Occipital lobe (tissue), 2 donors: ENCODE results near the gene TTLL10. TPM values are rescaled to one million over a fixed set of nuclear protein-coding genes. Genes with fewer than 3 reads are reported as not detected.
"Not testable (repeated sequence)": the region's sequence is repeated elsewhere in the genome, so short reads cannot be mapped to it uniquely, and the experiment has no call there.

Experiments
- DNase-seq: peaks from one replicate; lab custom pipeline; 2025; lab: John Stamatoyannopoulos, UW
- total RNA-seq: library from RNA; depleted of rRNA; stranded (reverse); fragments of >200 nt; gene quantifications from one replicate; pipeline ENCODE4 v1.2.3, GENCODE V29; 2014

The TTLL10 gene
- total RNA-seq, 1 donor from 2014 or later, result not detected

- no peak for DNase-seq
These were observed 32.3 kb upstream of the TTLL10 start for GRCh38 chr1:1141244-1141910.

DNA sequence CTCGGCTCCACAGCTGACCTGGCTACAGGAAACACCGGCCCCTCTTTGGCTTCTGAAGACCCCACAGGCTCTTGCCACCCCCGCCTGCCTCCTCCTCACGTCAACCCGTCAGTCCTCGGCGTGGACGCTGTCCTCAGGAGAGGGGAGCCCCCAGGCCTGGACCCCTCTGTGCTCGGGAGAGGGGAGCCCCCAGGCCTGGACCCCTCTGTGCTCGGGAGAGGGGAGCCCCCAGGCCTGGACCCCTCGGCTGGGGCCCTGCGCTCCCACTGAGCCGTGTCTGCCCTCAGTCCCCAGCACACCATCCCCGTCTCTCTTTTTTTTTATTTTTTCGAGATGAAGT is 31.8 kb upstream of the TTLL10 start:
- DNase-seq, result no peak

DNA sequence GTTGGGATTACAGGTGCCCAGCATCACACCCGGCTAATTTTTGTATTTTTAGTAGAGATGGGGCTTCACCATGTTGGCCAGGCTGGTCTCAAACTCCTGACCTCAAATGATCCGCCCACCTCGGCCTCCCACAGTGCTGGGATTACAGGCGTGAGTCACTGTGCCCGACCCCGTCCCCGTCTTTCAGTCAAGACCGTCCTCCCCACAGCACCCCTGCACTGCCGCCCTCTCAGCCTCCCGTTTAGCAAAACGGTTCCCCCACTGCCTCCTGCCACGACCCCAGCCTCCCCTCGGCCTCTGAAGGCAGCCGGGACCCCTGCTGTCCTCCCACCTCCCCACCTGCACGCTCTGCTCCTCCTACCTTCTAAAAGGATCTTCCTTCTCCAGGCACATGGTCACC is 31.3 kb upstream of the TTLL10 start:
- not testable (repeated sequence) for DNase-seq

GRCh38 chr1:1142844-1143243 is 30.8 kb upstream of the TTLL10 start:
- DNase-seq, result no peak

DNA sequence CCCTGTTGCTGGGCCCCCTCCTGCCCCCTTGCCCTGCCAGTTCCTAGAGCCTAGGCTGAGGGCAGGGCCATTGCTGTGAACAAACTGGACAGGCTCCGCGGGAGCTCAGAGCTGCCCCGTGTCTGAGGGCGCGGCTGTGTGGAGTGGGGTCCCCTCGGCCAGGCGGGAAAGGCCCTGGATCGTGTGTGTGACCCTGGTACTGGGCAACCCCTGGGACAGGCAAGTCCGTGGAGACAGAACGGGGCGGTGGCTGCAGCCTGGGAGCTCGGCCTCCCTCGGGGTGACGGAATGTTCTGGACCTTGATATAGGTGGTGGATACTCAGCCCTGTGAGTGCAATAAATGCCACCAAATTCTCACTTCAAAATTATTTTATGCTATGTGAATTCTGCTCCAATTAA is 30.0 kb upstream of the TTLL10 start:
- no peak for DNase-seq

DNA sequence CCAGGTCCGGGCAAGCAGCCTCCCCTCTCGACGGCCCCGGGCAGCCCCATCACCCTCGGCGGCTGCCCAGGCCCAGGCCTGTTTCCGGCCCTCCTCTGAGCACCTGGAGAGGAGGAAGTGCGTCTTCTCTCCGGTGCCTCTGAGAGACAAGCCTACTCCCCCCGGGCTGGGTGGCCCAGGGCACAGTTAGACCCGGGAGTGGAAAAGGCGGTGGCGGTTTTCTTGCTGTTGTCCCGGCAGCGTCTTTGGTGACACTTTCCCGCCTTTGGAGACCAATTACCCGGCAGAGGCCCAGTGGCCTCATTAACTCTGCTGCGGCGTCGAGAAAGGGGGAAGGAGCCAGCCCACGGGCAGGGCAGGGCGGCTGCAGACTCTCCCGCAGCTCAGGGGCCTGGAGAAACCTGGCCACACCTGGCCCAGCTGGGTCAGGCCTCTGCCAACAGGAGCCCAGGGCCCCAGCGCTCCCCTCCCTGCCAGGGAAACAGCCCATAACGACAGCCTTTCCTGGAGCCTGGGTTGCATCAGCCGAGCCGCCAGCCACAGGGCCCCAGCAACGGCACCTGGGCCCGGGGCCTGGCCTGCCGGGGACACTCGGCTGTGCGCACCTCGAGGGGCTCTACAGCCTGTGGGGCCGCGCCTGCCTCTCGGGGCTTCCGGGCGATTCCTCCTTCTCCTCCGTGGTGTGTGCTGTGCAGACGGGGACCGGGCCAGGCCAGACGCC is 29.4 kb upstream of the TTLL10 start:
- no peak for DNase-seq

- no peak for DNase-seq
These were observed 28.7 kb upstream of the TTLL10 start for GRCh38 chr1:1144843-1145546.

DNA sequence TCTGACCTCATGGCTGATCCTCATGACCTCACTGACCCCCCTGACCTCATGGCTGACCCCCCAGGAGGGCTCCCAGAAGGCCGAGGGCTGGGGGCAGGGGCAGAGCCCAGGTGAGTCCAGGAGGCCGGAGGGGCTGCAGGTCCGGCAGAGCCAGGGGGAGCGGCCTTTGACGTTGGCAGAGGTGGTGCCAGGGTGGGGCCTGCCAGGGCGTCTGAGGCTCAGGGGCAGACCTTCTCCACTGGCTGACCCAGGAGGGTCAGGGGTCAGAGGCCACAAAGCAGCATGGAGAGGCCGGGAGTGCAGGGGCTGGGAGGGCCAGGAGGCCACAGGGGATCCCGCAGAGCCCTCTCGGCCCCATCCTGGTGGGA is 28.1 kb upstream of the TTLL10 start:
- no peak for DNase-seq

DNA sequence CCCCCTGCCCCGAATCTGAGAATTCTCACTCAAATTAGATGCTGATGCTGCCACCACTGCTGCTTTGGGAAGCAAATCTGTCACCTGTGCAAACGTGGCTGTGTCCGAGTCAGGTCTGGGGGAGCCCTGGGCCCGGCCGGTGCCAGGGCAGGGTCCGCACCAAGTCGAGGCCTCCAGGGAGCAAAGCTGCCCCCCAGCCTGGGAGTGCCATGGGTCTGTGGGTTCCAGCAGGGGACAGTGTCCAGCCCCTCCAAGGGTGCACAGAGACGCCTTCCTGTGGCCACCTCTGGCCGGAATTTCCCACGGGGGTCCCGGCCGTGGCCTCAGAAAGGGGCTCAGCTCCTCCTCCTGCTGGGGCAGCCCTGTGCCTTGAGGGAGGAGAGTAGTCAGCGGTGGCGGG is 27.7 kb upstream of the TTLL10 start:
- DNase-seq, result no peak

GRCh38 chr1:1146596-1146995 is 27.1 kb upstream of the TTLL10 start:
- DNase-seq, result no peak

DNA sequence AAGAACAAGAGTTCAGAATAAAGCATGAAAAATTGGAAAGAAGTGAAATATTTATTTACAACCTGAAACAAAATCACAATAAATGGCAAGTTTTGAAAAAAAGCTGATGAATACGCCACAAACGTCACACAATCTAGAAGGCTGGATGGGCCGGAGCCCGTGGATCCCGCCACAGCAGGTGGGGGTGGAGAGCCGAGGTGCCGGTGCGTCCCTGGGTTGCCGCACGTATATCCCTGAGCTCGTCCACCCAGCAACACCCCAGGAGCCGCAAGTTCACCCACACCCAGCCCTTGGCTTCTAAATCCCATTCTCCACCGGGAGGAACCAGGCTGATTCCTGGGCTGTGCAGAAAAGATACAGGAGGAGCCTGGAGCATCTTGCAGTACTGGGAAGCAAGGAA is 25.6 kb upstream of the TTLL10 start:
- DNase-seq, result no peak

- no peak for DNase-seq
These were observed 25.1 kb upstream of the TTLL10 start for GRCh38 chr1:1148569-1148968.

- no peak for DNase-seq
These were observed 24.3 kb upstream of the TTLL10 start for GRCh38 chr1:1149416-1149815.

GRCh38 chr1:1150100-1150499 is 23.6 kb upstream of the TTLL10 start:
- no peak for DNase-seq

GRCh38 chr1:1151306-1151705 is 22.4 kb upstream of the TTLL10 start:
- no peak for DNase-seq

- DNase-seq, result not testable (repeated sequence)
These were observed 21.2 kb upstream of the TTLL10 start for GRCh38 chr1:1152431-1152830.

DNA sequence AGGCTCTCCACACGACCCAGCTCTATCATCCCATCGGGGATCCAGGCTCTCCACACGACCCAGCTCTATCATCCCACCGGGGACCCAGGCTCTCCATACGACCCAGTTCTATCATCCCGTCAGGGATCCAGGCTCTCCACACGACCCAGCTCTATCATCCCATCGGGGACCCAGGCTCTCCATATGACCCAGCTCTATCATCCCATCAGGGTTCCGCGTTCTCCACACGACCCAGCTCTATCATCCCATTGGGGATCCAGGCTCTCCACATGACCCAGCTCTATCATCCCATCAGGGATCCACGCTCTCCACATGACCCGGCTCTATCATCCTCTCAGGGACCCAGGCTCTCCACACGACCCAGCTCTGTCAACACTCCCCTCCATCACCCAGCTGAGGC is 20.5 kb upstream of the TTLL10 start:
- not testable (repeated sequence) for DNase-seq

DNA sequence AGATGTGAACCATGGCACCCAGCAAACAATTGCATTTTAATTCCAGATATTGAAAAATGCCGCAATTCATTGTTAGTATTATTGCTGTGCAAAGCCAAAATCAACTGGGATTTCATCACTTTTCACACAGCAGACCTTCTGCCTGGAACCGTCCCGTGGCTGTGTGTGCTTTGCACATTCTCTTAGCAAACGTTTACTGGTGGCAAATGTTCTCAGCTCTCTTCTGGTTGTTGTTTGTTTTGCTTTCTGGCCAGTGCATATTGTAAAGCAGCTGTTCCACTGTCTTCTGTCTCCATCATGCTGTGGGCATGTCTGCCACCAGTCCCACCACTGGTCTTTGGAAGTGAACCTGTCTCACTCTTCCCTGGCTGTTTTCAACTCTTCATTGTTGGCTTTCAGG is 19.8 kb upstream of the TTLL10 start:
- DNase-seq, result no peak

GRCh38 chr1:1155258-1155657 is 18.4 kb upstream of the TTLL10 start:
- no peak for DNase-seq

DNA sequence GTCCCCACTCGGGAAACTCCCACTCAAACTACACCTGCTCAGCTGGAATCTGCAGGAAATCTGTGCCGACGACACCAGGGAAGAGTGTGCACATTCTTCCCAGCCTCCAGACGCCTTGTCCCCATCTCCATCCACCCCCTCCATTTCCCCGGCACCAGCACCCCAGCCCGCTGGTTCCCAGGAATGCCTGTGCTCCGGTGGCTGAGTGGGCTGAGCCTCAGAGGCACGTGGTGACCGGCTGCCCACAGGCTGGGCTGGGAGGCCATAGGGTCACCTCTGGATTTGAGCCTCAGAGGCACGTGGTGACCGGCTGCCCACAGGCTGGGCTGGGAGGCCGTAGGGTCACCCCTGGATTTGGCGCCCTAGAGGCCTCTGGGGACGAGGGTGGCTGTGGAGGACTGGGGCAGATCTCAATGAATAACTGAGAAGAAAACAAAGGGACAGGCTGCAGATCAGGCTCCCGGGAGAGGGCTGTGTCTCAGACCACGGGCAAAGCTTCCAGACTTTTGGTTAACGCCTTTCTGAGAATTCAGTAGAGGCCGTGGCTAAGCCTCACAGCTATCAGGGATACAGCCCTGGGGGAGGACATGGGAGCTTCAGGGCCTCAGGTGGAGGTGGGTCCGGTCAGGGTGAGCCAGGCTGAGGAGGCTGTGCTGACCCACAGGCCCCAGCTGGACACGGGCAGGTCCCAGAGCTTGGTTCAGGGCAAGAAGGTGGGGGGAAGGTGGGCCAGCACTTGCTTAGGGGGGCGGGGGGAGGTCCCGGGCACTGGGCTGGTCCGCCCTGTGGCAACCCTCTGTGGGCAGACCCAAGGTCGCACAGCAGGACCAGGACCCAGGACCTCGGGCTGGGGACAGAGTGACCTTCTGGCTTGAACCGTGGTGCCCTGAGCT is 17.3 kb upstream of the TTLL10 start:
- DNase-seq, result no peak

GRCh38 chr1:1157033-1157365 is 16.7 kb upstream of the TTLL10 start:
- DNase-seq, result no peak

DNA sequence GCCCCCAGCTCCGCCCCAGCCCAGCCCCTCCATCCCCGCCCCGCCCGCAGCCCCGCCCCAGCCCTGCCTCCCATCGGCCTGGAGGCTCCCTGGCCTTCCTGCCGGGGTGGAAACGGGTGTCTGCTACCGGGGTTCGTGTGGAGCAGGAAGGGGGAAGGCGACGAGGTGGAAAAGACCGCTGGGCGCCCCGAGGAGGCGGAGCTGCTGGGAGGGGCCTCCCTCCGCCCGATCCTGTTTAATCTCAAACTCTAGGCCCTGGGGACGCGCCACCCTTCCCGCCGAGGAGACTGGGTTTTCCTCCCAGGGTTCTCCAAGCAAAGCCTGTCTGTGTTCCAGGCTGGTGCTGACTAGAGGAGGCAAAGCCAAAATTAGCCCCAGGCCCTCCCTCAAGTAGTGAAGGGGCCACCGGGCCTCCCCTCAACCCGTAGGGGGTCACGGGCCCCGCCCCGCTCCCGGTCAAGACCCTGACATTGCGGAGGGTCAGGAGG is 16.2 kb upstream of the TTLL10 start:
- peak; percentile 68 for DNase-seq
